Ascending aorta (tissue), 2 donors: ENCODE measurements around the gene SLCO3A1. TPM values are rescaled to one million over a fixed set of nuclear protein-coding genes. Genes with fewer than 3 reads are reported as not detected.
"Not testable (repeated sequence)": the region's sequence is repeated elsewhere in the genome, so short reads cannot be mapped to it uniquely, and the experiment has no call there.

Experiments
- DNase-seq, 2 donors: peaks; one replicate each; pipeline ENCODE4 v3.0.0-alpha.2; 2019; ENCODE audit warnings: low spot score in 2 of 2
- H3K27ac ChIP-seq, 2 donors: fragments of 200-600 bp; sonication (generic); one replicate each; pipeline ENCODE4 v1.5.1; 2016 to 2017; ENCODE audit warnings: mild to moderate bottlenecking in 1 of 2
- H3K27me3 ChIP-seq: fragments of 200-600 bp; sonication (generic); one replicate; pipeline ENCODE4 v1.5.1; 2017
- H3K36me3 ChIP-seq, 2 donors: fragments of 200-600 bp; sonication (generic); one replicate each; pipeline ENCODE4 v1.5.1; 2016
- H3K4me1 ChIP-seq, 2 donors: fragments of 200-600 bp; sonication (generic); one replicate each; pipeline ENCODE4 v1.5.1; 2016 to 2017; ENCODE audit warnings: mild to moderate bottlenecking in 1 of 2
- H3K4me3 ChIP-seq, 2 donors: fragments of 200-600 bp; sonication (generic); one replicate each; pipeline ENCODE4 v1.5.1; 2016 to 2017; ENCODE audit warnings: mild to moderate bottlenecking in 1 of 2
- H3K9me3 ChIP-seq, 2 donors: fragments of 200-600 bp; sonication (generic); one replicate each; pipeline ENCODE4 v1.5.1; 2016
- CTCF ChIP-seq, 3 experiments: fragments of 200-600 bp in 2 of 3; fragments of 450-650 bp in 1 of 3; sonication (generic) in 2 of 3; IDR thresholded peaks; one replicate each; pipeline ENCODE4 v1.5.1; 2016 to 2019; ENCODE audit warnings: antibody characterized with exemption in 3 of 3, mild to moderate bottlenecking in 1 of 3, moderate library complexity in 1 of 3
- intact Hi-C: fragments of 100-400 bp; cut with DNase I; formaldehyde crosslinking; loops from one replicate; pipeline ENCODE4 v1.15.1; 2023
- total RNA-seq: library from RNA; depleted of rRNA; stranded (reverse); fragments of >200 nt; gene quantifications from one replicate; pipeline ENCODE4 v1.1.0, GENCODE V29; 2016

The SLCO3A1 gene
- total RNA-seq, 1 donor from 2014 or later, result 53.2 TPM

- no peaks in the 10 kb centered on the region for H3K9me3 ChIP-seq
- no peak overlapping the region for H3K27ac ChIP-seq
These were observed 341.7 kb downstream of the SLCO3A1 start for GRCh38 chr15:92195241-92195640.

GRCh38 chr15:92196342-92196741 is 342.8 kb downstream of the SLCO3A1 start:
- H3K27ac ChIP-seq, result no peak overlapping the region
- no peaks in the 10 kb centered on the region for H3K4me1 ChIP-seq
- DNase-seq, result no peak
- H3K4me3 ChIP-seq, result no peak overlapping the region
- H3K27me3 ChIP-seq, result no peaks in the 10 kb centered on the region
- no peaks in the 10 kb centered on the region for H3K9me3 ChIP-seq
- H3K36me3 ChIP-seq, result no peaks in the 10 kb centered on the region
- no peak for TF ChIP-seq CTCF (IDR thresholded peaks at IDR 0.05)
- intact Hi-C loops, result no loop called here

More at GRCh38 chr15:92195241-92195640, 341.7 kb downstream of the SLCO3A1 start:
- no peaks in the 10 kb centered on the region for H3K4me1 ChIP-seq
- no peaks in the 10 kb centered on the region for H3K27me3 ChIP-seq
- intact Hi-C loops, result no loop called here
- no peaks in the 10 kb centered on the region for H3K36me3 ChIP-seq
- DNase-seq, result no peak
- no peak overlapping the region for H3K4me3 ChIP-seq
- no peak for TF ChIP-seq CTCF (IDR thresholded peaks at IDR 0.05)

GRCh38 chr15:92197746-92198145 is 344.2 kb downstream of the SLCO3A1 start:
- no peak overlapping the region for H3K27ac ChIP-seq
- H3K4me3 ChIP-seq, result no peak overlapping the region
- no peaks in the 10 kb centered on the region for H3K4me1 ChIP-seq
- intact Hi-C loops, result no loop called here
- H3K36me3 ChIP-seq, result no peaks in the 10 kb centered on the region
- no peaks in the 10 kb centered on the region for H3K9me3 ChIP-seq
- TF ChIP-seq CTCF (IDR thresholded peaks at IDR 0.05), result no peak
- no peak for DNase-seq
- no peaks in the 10 kb centered on the region for H3K27me3 ChIP-seq

- no peak overlapping the region for H3K4me3 ChIP-seq
- H3K4me1 ChIP-seq, result no peaks in the 10 kb centered on the region
- DNase-seq, result no peak
- H3K36me3 ChIP-seq, result no peaks in the 10 kb centered on the region
- H3K27me3 ChIP-seq, result no peaks in the 10 kb centered on the region
- intact Hi-C loops, result no loop called here
- no peak for TF ChIP-seq CTCF (IDR thresholded peaks at IDR 0.05)
- no peak overlapping the region for H3K27ac ChIP-seq
- no peaks in the 10 kb centered on the region for H3K9me3 ChIP-seq
These were observed 347.4 kb downstream of the SLCO3A1 start for GRCh38 chr15:92200891-92201290.

GRCh38 chr15:92205255-92205739 is 351.8 kb downstream of the SLCO3A1 start:
- Histone ChIP-seq H3K9me3 (no peaks in the 10 kb centered on the region), H3K36me3 (no peaks in the 10 kb centered on the region), H3K27me3 (no peaks in the 10 kb centered on the region), H3K27ac (no peak overlapping the region), H3K4me3 (no peak overlapping the region), H3K4me1 (no peaks in the 10 kb centered on the region)
- DNase-seq, result no peak
- intact Hi-C loops, result no loop called here
- no peak for TF ChIP-seq CTCF (IDR thresholded peaks at IDR 0.05)

- H3K27me3 ChIP-seq, H3K36me3 ChIP-seq, DNase-seq, H3K9me3 ChIP-seq, H3K4me1 ChIP-seq, H3K4me3 ChIP-seq, H3K27ac ChIP-seq, intact Hi-C loops: not testable (repeated sequence)
These were observed 354.1 kb downstream of the SLCO3A1 start for GRCh38 chr15:92207601-92208000.
